H9 (cell line): ENCODE results near the gene MAGI1. TPM values are rescaled to one million over a fixed set of nuclear protein-coding genes. Genes with fewer than 3 reads are reported as not detected.

ENCODE experiments used
- DNase-seq: peaks from one replicate; pipeline ENCODE4 v3.0.0-alpha.2; 2017
- H2AFZ ChIP-seq: one replicate; pipeline ENCODE4 v1.6.1; 2013; ENCODE audit warnings: mild to moderate bottlenecking, low read length, control low read depth, moderate library complexity
- H2AK5ac ChIP-seq: 2 replicates; pipeline ENCODE4 v1.6.1; 2013; ENCODE audit warnings: low read length, control low read depth, mixed read lengths; ENCODE audit not compliant: insufficient read length
- H2BK120ac ChIP-seq: one replicate; pipeline ENCODE4 v1.6.1; 2013; ENCODE audit warnings: low read depth, mild to moderate bottlenecking, low read length, control low read depth, inconsistent platforms; ENCODE audit not compliant: poor library complexity, severe bottlenecking
- H2BK12ac ChIP-seq: 2 replicates; pipeline ENCODE4 v1.6.1; 2013; ENCODE audit warnings: low read length, control low read depth, mixed read lengths, low read depth; ENCODE audit not compliant: insufficient read length
- H2BK15ac ChIP-seq: 2 replicates; pipeline ENCODE4 v1.6.1; 2013; ENCODE audit warnings: low read depth, low read length, control low read depth
- H2BK20ac ChIP-seq: one replicate; pipeline ENCODE4 v1.6.1; 2013; ENCODE audit warnings: low read depth, mild to moderate bottlenecking, low read length, control low read depth, inconsistent platforms; ENCODE audit not compliant: poor library complexity, severe bottlenecking
- H2BK5ac ChIP-seq: 2 replicates; pipeline ENCODE4 v1.6.1; 2013; ENCODE audit warnings: low read length, control low read depth, mixed read lengths; ENCODE audit not compliant: insufficient read length
- H3K14ac ChIP-seq: 2 replicates; pipeline ENCODE4 v1.6.1; 2013; ENCODE audit warnings: low read length, control low read depth; ENCODE audit not compliant: insufficient read depth
- H3K18ac ChIP-seq: 2 replicates; pipeline ENCODE4 v1.6.1; 2013; ENCODE audit warnings: low read depth, mild to moderate bottlenecking, mixed read lengths, low read length, control low read depth; ENCODE audit not compliant: insufficient read length
- H3K23ac ChIP-seq: 2 replicates; pipeline ENCODE4 v1.6.1; 2013; ENCODE audit warnings: low read length, control low read depth, mixed read lengths, low read depth; ENCODE audit not compliant: insufficient read length
- H3K23me2 ChIP-seq: 2 replicates; pipeline ENCODE4 v1.6.1; 2013; ENCODE audit warnings: low read depth, mild to moderate bottlenecking, mixed read lengths, low read length, control low read depth; ENCODE audit not compliant: insufficient read length, poor library complexity, severe bottlenecking
- H3K27ac ChIP-seq: 2 replicates; pipeline ENCODE4 v1.5.1; 2013; ENCODE audit warnings: low read length, control low read depth, mixed read lengths, low read depth; ENCODE audit not compliant: insufficient read length
- H3K27me3 ChIP-seq: 2 replicates; pipeline ENCODE4 v1.6.1; 2013; ENCODE audit warnings: low read length, control low read depth, inconsistent platforms; ENCODE audit not compliant: insufficient read depth
- H3K4ac ChIP-seq: 2 replicates; pipeline ENCODE4 v1.6.1; 2013; ENCODE audit warnings: low read depth, mild to moderate bottlenecking, control low read depth, inconsistent platforms, low read length, moderate library complexity
- H3K4me1 ChIP-seq: 2 replicates; pipeline ENCODE4 v1.6.1; 2013; ENCODE audit warnings: low read length, control low read depth, inconsistent platforms; ENCODE audit not compliant: insufficient read depth
- H3K4me2 ChIP-seq: 2 replicates; pipeline ENCODE4 v1.6.1; 2013; ENCODE audit warnings: low read length, control low read depth, mixed read lengths; ENCODE audit not compliant: insufficient read length, insufficient read depth
- H3K56ac ChIP-seq: 2 replicates; pipeline ENCODE4 v1.6.1; 2013; ENCODE audit warnings: low read depth, mild to moderate bottlenecking, mixed read lengths, low read length, control low read depth; ENCODE audit not compliant: insufficient read length
- H3K79me1 ChIP-seq: 2 replicates; pipeline ENCODE4 v1.6.1; 2013; ENCODE audit warnings: low read depth, mild to moderate bottlenecking, moderate library complexity, low read length, control low read depth, inconsistent platforms; ENCODE audit not compliant: insufficient read depth, poor library complexity, severe bottlenecking
- H3K79me2 ChIP-seq: 2 replicates; pipeline ENCODE4 v1.6.1; 2013; ENCODE audit warnings: low read length, control low read depth, inconsistent platforms; ENCODE audit not compliant: insufficient read depth
- H3K9ac ChIP-seq: 2 replicates; pipeline ENCODE4 v1.6.1; 2013; ENCODE audit warnings: low read length, control low read depth, mixed read lengths; ENCODE audit not compliant: insufficient read length; ENCODE audit errors: extremely low read depth
- H3K9me3 ChIP-seq: one replicate; pipeline ENCODE4 v1.6.1; 2013; ENCODE audit warnings: low read depth, low read length, inconsistent platforms; ENCODE audit not compliant: control insufficient read depth
- H3T11ph ChIP-seq: one replicate; pipeline ENCODE4 v1.6.1; 2013; ENCODE audit warnings: mild to moderate bottlenecking, low read length, control low read depth, inconsistent platforms
- H4K20me1 ChIP-seq: one replicate; pipeline ENCODE4 v1.6.1; 2013; ENCODE audit not compliant: control insufficient read depth, insufficient read length, insufficient read depth
- H4K5ac ChIP-seq: 2 replicates; pipeline ENCODE4 v1.6.1; 2013; ENCODE audit warnings: low read depth, mild to moderate bottlenecking, mixed read lengths, low read length, control low read depth; ENCODE audit not compliant: insufficient read length
- H4K8ac ChIP-seq: replicated peaks from 2 replicates; pipeline ENCODE4 v1.6.1; 2013; ENCODE audit warnings: low read length, control low read depth, mixed read lengths, low read depth; ENCODE audit not compliant: insufficient read length
- H4K91ac ChIP-seq: 2 replicates; pipeline ENCODE4 v1.6.1; 2013; ENCODE audit warnings: low read depth, mild to moderate bottlenecking, moderate library complexity, mixed read lengths, low read length, control low read depth; ENCODE audit not compliant: insufficient read length
- H3K27ac Mint-ChIP-seq, 3 experiments: 2 replicates in 2 of 3; 3 replicates in 1 of 3; pipeline ENCODE4 v1.8.0; 2020 to 2021; ENCODE audit warnings: mixed read lengths in 3 of 3, mild to moderate bottlenecking in 1 of 3, moderate library complexity in 1 of 3
- H3K27me3 Mint-ChIP-seq: 2 replicates; pipeline ENCODE4 v1.8.0; 2021; ENCODE audit warnings: low read depth, mild to moderate bottlenecking, moderate library complexity, mixed read lengths
- H3K36me3 Mint-ChIP-seq, 3 experiments: 2 replicates in 2 of 3; 3 replicates in 1 of 3; pipeline ENCODE4 v1.8.0; 2020 to 2021; ENCODE audit warnings: low read depth in 3 of 3, mixed read lengths in 3 of 3; ENCODE audit not compliant: insufficient read depth in 1 of 3
- H3K4me1 Mint-ChIP-seq, 2 experiments: 2 replicates each; pipeline ENCODE4 v1.8.0; 2020; ENCODE audit warnings: mixed read lengths in 2 of 2
- H3K4me3 Mint-ChIP-seq, 2 experiments: 2 replicates in 1 of 2; 3 replicates in 1 of 2; pipeline ENCODE4 v1.8.0; 2020 to 2021; ENCODE audit warnings: mild to moderate bottlenecking in 2 of 2, mixed read lengths in 2 of 2, moderate library complexity in 1 of 2
- H3K9me3 Mint-ChIP-seq, 2 experiments: 2 replicates in 1 of 2; 3 replicates in 1 of 2; pipeline ENCODE4 v1.8.0; 2020; ENCODE audit warnings: mild to moderate bottlenecking in 2 of 2, mixed read lengths in 2 of 2, moderate library complexity in 1 of 2
- WGBS: extraction: QIAGEN DNeasy Blood & Tissue Kit; methylation state at CpG from one replicate; pipeline ENCODE4 v1.1.7; 2013; ENCODE audit warnings: missing lambda C conversion rate, low lambda C conversion rate, mixed read lengths; ENCODE audit not compliant: insufficient read length; ENCODE audit errors: extremely low coverage; 5-methylcytosine and 5-hydroxymethylcytosine counted together
- total RNA-seq: library from RNA; stranded (reverse); gene quantifications from 2 replicates; pipeline ENCODE4 v1.2.1, GENCODE V29; 2021
- TF ChIP-seq, protein P1 (sequence below): fragments of 200-600 bp; sonication (generic); conservative IDR thresholded peaks from 3 replicates; pipeline ENCODE4 v1.8.0; 2021; ENCODE audit warnings: antibody characterized with exemption, mild to moderate bottlenecking

MAGI1 gene
- total RNA-seq, 1 experiment from 2014 or later, result 65.7 TPM

DNA sequence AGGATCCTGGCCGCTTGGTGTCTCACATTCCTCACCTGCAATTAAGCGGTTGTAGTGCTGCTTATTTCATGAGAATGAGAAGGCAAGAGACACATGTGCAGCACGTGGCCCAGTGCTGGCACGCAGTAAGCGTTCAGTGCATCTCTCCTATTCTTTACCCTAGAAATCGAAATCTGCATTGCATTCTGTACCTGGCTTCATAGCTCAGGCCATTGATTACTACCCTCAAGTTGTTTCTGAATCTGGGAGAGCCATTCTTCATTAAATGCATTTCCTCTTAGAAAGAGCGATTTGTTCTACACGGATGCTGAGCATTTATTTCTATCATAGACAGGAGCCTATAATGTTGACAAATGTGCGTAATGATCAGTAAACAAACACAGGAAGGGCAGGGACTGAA, 168.9 kb downstream of the MAGI1 start:
- WGBS, result no CpG with 5 or more reads among the region's 9 CpGs
- Mint-ChIP-seq H3K9me3 (no peaks in the 10 kb centered on the region), H3K27ac (no peak overlapping the region; a peak in 1 of 7 replicates), H3K4me1 (peaks cover 13 to 16% of the 10 kb centered on the region in 2 experiments), H3K27me3 (no peaks in the 10 kb centered on the region), H3K4me3 (no peak overlapping the region), H3K36me3 (peaks cover 0 to 3% (median 2%) of the 10 kb centered on the region in 3 experiments; a peak in 3 of 7 replicates)
- Histone ChIP-seq H2BK120ac (no peak overlapping the region), H2BK15ac (no peak overlapping the region), H4K5ac (no peak overlapping the region), H3K79me2 (no peaks in the 10 kb centered on the region; the same call in 1 of the 2 replicates), H3K4ac (no peak overlapping the region), H2BK20ac (no peak overlapping the region), H3K4me1 (0 out of 2 replicates have a peak, but pooled peaks cover 2% of the 10 kb centered on the region), H4K20me1 (no peaks in the 10 kb centered on the region), H2AK5ac (no peak overlapping the region), H3K18ac (no peak overlapping the region), H4K91ac (no peak overlapping the region), H3K9me3 (no peaks in the 10 kb centered on the region), H3K4me2 (no peak overlapping the region), H3K23ac (no peak overlapping the region), H3K56ac (no peak overlapping the region), H3K23me2 (no peaks in the 10 kb centered on the region), H2BK12ac (no peak overlapping the region), H3K9ac (no peak overlapping the region), H3K79me1 (peaks cover 10% of the 10 kb centered on the region), H3K27me3 (no peaks in the 10 kb centered on the region), H3K27ac (no peak overlapping the region), H2BK5ac (no peak overlapping the region), H4K8ac (no peak overlapping the region), H3K14ac (no peak overlapping the region), H2AFZ (no peak overlapping the region), H3T11ph (no peak overlapping the region)
- no peak for DNase-seq
- TF ChIP-seq, protein P1, sequence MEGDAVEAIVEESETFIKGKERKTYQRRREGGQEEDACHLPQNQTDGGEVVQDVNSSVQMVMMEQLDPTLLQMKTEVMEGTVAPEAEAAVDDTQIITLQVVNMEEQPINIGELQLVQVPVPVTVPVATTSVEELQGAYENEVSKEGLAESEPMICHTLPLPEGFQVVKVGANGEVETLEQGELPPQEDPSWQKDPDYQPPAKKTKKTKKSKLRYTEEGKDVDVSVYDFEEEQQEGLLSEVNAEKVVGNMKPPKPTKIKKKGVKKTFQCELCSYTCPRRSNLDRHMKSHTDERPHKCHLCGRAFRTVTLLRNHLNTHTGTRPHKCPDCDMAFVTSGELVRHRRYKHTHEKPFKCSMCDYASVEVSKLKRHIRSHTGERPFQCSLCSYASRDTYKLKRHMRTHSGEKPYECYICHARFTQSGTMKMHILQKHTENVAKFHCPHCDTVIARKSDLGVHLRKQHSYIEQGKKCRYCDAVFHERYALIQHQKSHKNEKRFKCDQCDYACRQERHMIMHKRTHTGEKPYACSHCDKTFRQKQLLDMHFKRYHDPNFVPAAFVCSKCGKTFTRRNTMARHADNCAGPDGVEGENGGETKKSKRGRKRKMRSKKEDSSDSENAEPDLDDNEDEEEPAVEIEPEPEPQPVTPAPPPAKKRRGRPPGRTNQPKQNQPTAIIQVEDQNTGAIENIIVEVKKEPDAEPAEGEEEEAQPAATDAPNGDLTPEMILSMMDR, result no peak
